ENCODE results near the gene BCAR3. TPM values are rescaled to one million over a fixed set of nuclear protein-coding genes. Genes with fewer than 3 reads are reported as not detected.

BCAR3 gene
- total RNA-seq, 1 experiment from 2014 or later: 112 TPM

- DNase-seq (ENCODE audit: low read depth): no peak
These were observed 42.7 kb downstream of the BCAR3 start for GRCh38 chr1:93638981-93639380.

GRCh38 chr1:93638307-93638847 is 43.3 kb downstream of the BCAR3 start:
- no peak for DNase-seq (ENCODE audit: low read depth)

- no peak for DNase-seq (ENCODE audit: low read depth)
These were observed 44.9 kb downstream of the BCAR3 start for GRCh38 chr1:93636712-93637111.

- no peak for DNase-seq (ENCODE audit: low read depth)
These were observed 45.8 kb downstream of the BCAR3 start for GRCh38 chr1:93635614-93636543.

- no peak for DNase-seq (ENCODE audit: low read depth)
These were observed 48.3 kb downstream of the BCAR3 start for GRCh38 chr1:93633313-93633712.

- no peak for DNase-seq (ENCODE audit: low read depth)
These were observed 49.8 kb downstream of the BCAR3 start for GRCh38 chr1:93631626-93632365.

GRCh38 chr1:93630168-93630567 is 51.5 kb downstream of the BCAR3 start:
- DNase-seq (ENCODE audit: low read depth): no peak

- DNase-seq (ENCODE audit: low read depth): peak; percentile 79
These were observed 52.3 kb downstream of the BCAR3 start for GRCh38 chr1:93629101-93630059.

- no peak for DNase-seq (ENCODE audit: low read depth)
These were observed 53.0 kb downstream of the BCAR3 start for GRCh38 chr1:93628681-93629080.

GRCh38 chr1:93625582-93626327 is 55.9 kb downstream of the BCAR3 start:
- peak; percentile 80 for DNase-seq (ENCODE audit: low read depth)

GRCh38 chr1:93623875-93624274 is 57.8 kb downstream of the BCAR3 start:
- peak; percentile 81 for DNase-seq (ENCODE audit: low read depth)

- DNase-seq (ENCODE audit: low read depth): no peak
These were observed 58.2 kb downstream of the BCAR3 start for GRCh38 chr1:93623436-93623835.

- DNase-seq (ENCODE audit: low read depth): no peak
These were observed 60.4 kb downstream of the BCAR3 start for GRCh38 chr1:93621246-93621645.

GRCh38 chr1:93620841-93621210 is 60.8 kb downstream of the BCAR3 start:
- no peak for DNase-seq (ENCODE audit: low read depth)

GRCh38 chr1:93620172-93620840 is 61.3 kb downstream of the BCAR3 start:
- no peak for DNase-seq (ENCODE audit: low read depth)

- no peak for DNase-seq (ENCODE audit: low read depth)
These were observed 62.0 kb downstream of the BCAR3 start for GRCh38 chr1:93619507-93620171.

- no peak for DNase-seq (ENCODE audit: low read depth)
These were observed 63.8 kb downstream of the BCAR3 start for GRCh38 chr1:93617670-93618499.

GRCh38 chr1:93616996-93617669 is 64.5 kb downstream of the BCAR3 start:
- DNase-seq (ENCODE audit: low read depth): no peak

Data from LHCN-M2 (cell line).